ENCODE data around the gene NLGN4X. TPM values are rescaled to one million over a fixed set of nuclear protein-coding genes. Genes with fewer than 3 reads are reported as not detected.

The NLGN4X gene
- total RNA-seq, 1 donor from 2014 or later = 51.3 TPM

DNA sequence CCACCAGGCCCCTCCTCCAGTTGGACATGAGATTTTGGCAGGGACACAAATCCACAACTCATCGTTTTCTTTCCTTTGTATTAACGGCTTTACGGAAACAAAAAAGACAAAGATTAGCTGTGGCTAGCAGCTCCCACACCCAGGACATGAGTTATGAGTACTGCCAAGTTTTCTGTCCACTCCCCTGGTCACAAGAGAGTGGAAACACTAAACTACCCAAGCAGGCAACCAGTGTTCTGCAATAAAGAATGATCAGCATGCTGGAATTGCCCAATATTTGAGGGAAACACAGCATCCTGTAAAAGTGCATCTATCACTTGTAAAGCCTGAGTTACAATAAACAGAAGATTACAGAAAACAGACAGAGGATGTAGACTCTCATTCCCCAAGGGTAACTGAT lies 358.4 kb downstream of the NLGN4X start:
- DNase-seq (ENCODE audit: low spot score) = no peak
- H3K36me3 Mint-ChIP-seq (ENCODE audit: low read depth, unreplicated experiment) = no peaks in the 10 kb centered on the region
- H3K4me3 Mint-ChIP-seq (ENCODE audit: unreplicated experiment) = no peak overlapping the region
- TF ChIP-seq CTCF (IDR thresholded peaks at IDR 0.05; ENCODE audit: unreplicated experiment) = no peak
- no peaks in the 10 kb centered on the region for H3K4me1 Mint-ChIP-seq (ENCODE audit: unreplicated experiment)
- no peaks in the 10 kb centered on the region for H3K9me3 Mint-ChIP-seq (ENCODE audit: unreplicated experiment)
- H3K27me3 Mint-ChIP-seq (ENCODE audit: unreplicated experiment) = peaks cover 2% of the 10 kb centered on the region
- no peak overlapping the region for H3K27ac Mint-ChIP-seq (ENCODE audit: unreplicated experiment)

DNA sequence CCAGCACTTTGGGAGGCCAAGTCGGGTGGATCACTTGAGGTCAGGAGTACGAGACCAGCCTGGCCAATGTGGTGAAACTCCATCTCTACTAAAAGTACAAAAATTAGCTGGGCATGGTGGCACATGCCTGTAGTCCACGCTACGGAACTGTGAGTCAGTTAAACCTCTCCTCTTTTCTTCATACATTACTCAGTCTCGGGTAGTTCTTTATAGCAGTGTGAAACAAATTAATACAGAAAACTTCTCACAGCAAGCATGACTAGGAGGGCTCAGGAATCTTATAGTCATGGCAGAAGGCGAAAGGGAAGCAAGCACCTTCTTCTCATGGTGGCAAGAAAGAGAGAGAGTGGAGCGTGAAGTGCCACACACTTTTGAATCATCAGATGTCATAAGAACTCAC lies 358.9 kb downstream of the NLGN4X start:
- no peak overlapping the region for H3K4me3 Mint-ChIP-seq (ENCODE audit: unreplicated experiment)
- H3K4me1 Mint-ChIP-seq (ENCODE audit: unreplicated experiment) = no peaks in the 10 kb centered on the region
- H3K27ac Mint-ChIP-seq (ENCODE audit: unreplicated experiment) = no peak overlapping the region
- DNase-seq (ENCODE audit: low spot score) = no peak
- H3K9me3 Mint-ChIP-seq (ENCODE audit: unreplicated experiment) = no peaks in the 10 kb centered on the region
- H3K36me3 Mint-ChIP-seq (ENCODE audit: low read depth, unreplicated experiment) = no peaks in the 10 kb centered on the region
- no peak for TF ChIP-seq CTCF (IDR thresholded peaks at IDR 0.05; ENCODE audit: unreplicated experiment)
- peaks cover 2% of the 10 kb centered on the region for H3K27me3 Mint-ChIP-seq (ENCODE audit: unreplicated experiment)

GRCh38 chrX:5867778-5868177 lies 360.9 kb downstream of the NLGN4X start:
- Mint-ChIP-seq H3K9me3 (ENCODE audit: unreplicated experiment) (no peaks in the 10 kb centered on the region), H3K36me3 (ENCODE audit: low read depth, unreplicated experiment) (no peaks in the 10 kb centered on the region), H3K27me3 (ENCODE audit: unreplicated experiment) (peaks cover 2% of the 10 kb centered on the region), H3K4me1 (ENCODE audit: unreplicated experiment) (no peaks in the 10 kb centered on the region), H3K4me3 (ENCODE audit: unreplicated experiment) (no peak overlapping the region), H3K27ac (ENCODE audit: unreplicated experiment) (no peak overlapping the region)
- no peak for DNase-seq (ENCODE audit: low spot score)
- TF ChIP-seq CTCF (IDR thresholded peaks at IDR 0.05; ENCODE audit: unreplicated experiment) = no peak

DNA sequence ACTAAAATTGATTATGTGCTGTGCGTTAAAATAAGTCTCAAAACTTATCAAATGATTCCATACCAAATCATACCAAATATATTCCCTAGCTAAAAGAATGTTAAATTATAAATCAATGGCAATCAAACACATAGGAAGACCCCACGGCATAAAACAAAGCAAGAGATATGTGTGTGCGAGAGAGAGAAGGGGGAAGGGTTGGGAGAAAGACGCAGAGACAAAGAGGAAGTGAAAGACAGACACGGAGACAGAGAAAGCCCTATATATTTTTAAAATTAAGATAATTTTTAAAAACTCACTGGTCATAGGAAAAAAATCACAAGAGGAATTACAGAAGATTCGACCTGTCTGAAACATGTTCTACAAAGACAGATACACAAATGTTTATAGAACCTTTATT lies 371.4 kb downstream of the NLGN4X start:
- H3K27ac Mint-ChIP-seq (ENCODE audit: unreplicated experiment) = no peak overlapping the region

DNA sequence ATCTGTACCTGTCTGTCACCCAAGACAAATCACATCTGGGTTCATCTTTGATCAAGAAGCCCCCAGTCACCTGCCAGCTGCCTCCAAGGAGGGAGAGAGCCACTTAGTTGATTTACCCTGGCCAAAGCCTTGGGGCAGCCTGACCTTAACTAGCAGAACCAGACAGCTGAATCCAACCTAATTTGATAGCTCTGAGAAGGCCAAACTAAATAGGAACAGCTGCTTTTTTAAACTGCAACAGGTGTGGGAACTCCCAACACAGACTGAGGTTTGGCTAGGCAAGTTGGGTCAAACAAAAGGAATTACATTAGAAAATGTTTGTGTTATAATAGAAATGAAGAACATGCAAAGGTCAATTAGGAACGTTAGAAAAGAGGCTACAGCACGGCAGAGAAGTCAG lies 375.7 kb downstream of the NLGN4X start:
- Mint-ChIP-seq H3K36me3 (ENCODE audit: low read depth, unreplicated experiment) (no peaks in the 10 kb centered on the region), H3K27me3 (ENCODE audit: unreplicated experiment) (no peaks in the 10 kb centered on the region), H3K27ac (ENCODE audit: unreplicated experiment) (no peak overlapping the region), H3K9me3 (ENCODE audit: unreplicated experiment) (no peaks in the 10 kb centered on the region), H3K4me3 (ENCODE audit: unreplicated experiment) (no peak overlapping the region), H3K4me1 (ENCODE audit: unreplicated experiment) (no peaks in the 10 kb centered on the region)
- no peak for TF ChIP-seq CTCF (IDR thresholded peaks at IDR 0.05; ENCODE audit: unreplicated experiment)
- no peak for DNase-seq (ENCODE audit: low spot score)

More for the DNA sequence above, 371.4 kb downstream of the NLGN4X start:
- Mint-ChIP-seq H3K27me3 (ENCODE audit: unreplicated experiment) (no peaks in the 10 kb centered on the region), H3K9me3 (ENCODE audit: unreplicated experiment) (no peaks in the 10 kb centered on the region), H3K4me3 (ENCODE audit: unreplicated experiment) (no peak overlapping the region), H3K4me1 (ENCODE audit: unreplicated experiment) (no peaks in the 10 kb centered on the region), H3K36me3 (ENCODE audit: low read depth, unreplicated experiment) (no peaks in the 10 kb centered on the region)
- no peak for DNase-seq (ENCODE audit: low spot score)
- TF ChIP-seq CTCF (IDR thresholded peaks at IDR 0.05; ENCODE audit: unreplicated experiment) = no peak

Measured in endothelial cell (in vitro differentiated cells).